ENCODE results near the gene DES. TPM values are rescaled to one million over a fixed set of nuclear protein-coding genes. Genes with fewer than 3 reads are reported as not detected.

The DES gene
- total and polyA plus RNA-seq, 2 of the 13 experiments (the other 11 are each of a cell fraction or from before 2014, with no cell fraction given), result not detected

- TF ChIP-seq REPIN1 (CRISPR knock-in tag; IDR thresholded peaks at IDR 0.05; ENCODE audit: borderline replicate concordance, low read depth) (no peak), REL (CRISPR knock-in tag; conservative IDR thresholded peaks at IDR 0.05) (no peak), ZNF546 (CRISPR knock-in tag; conservative IDR thresholded peaks at IDR 0.05) (no peak), SALL1 (CRISPR knock-in tag; IDR thresholded peaks at IDR 0.05) (no peak), ZNF574 (CRISPR knock-in tag; IDR thresholded peaks at IDR 0.05) (no peak), EZH2 (conservative IDR thresholded peaks at IDR 0.05; ENCODE audit: low read depth, low read length) (no peak), ZNF205 (CRISPR knock-in tag; IDR thresholded peaks at IDR 0.05) (no peak), ZNF282 (IDR thresholded peaks at IDR 0.05; ENCODE audit: partially characterized antibody) (no peak)
Observed at GRCh38 chr2:219453671-219454590, 35.8 kb downstream of the DES start (continued).

- POLR2A ChIA-PET, result no interaction called here
- no peak for FAIRE-seq
- ATAC-seq, result no peak
- Histone ChIP-seq H3K9ac (ENCODE audit: insufficient read depth, low read depth, low read length) (no peak overlapping the region), H3K27ac (ENCODE audit: extremely low read length, insufficient read depth, low read length) (no peak overlapping the region), H3K9me3 (ENCODE audit: low read length) (no peaks in the 10 kb centered on the region), H3K36me3 (replicated peaks in 1 of 2; ENCODE audit: control insufficient read depth in 1 of 2, insufficient read depth in 2 of 2, low read length in 2 of 2) (no peaks in the 10 kb centered on the region), H3K4me1 (ENCODE audit: insufficient read depth, low read length) (peaks cover 10% of the 10 kb centered on the region; the same call in 1 of the 2 replicates), H3K4me2 (ENCODE audit: low read depth, low read length) (no peak overlapping the region), H3K79me2 (ENCODE audit: insufficient read depth, low read length) (no peaks in the 10 kb centered on the region), H4K20me1 (ENCODE audit: insufficient read depth, low read length) (no peaks in the 10 kb centered on the region; the same call in 1 of the 2 replicates), H3K4me3 (replicated peaks in 1 of 3; ENCODE audit: insufficient read depth in 1 of 3, low read depth in 2 of 3, low read length in 3 of 3) (no peak overlapping the region), H3K27me3 (ENCODE audit: control insufficient read depth in 1 of 2, insufficient read depth in 2 of 2, low read length in 2 of 2) (peaks cover 16 to 85% of the 10 kb centered on the region in 2 experiments), H2AFZ (ENCODE audit: low read length) (no peak overlapping the region)
- no TSS peak for BruUV-seq (replicated peaks)
- intact Hi-C loops (cut with micrococcal nuclease; ENCODE audit: unreplicated experiment) (no loop called here), in situ Hi-C loops (cut with HindIII; ENCODE audit: extremely low pct_ligation_motif_present, low pct_unique_long_range_greater_than_20kb) (no loop called here)
- DNase-seq (ENCODE audit: low spot score), result no peak
- 28% methylated on average over 6 of the region's 6 CpGs for WGBS (ENCODE audit: low lambda C conversion rate)
- CTCF ChIA-PET (ENCODE audit: low intra/inter-chr PET ratio, low total read pairs), result no interaction called here
- TF ChIP-seq ATF1 (CRISPR knock-in tag; IDR thresholded peaks at IDR 0.05), result no peak
- TF ChIP-seq GTF3A (CRISPR knock-in tag; conservative IDR thresholded peaks at IDR 0.05), result no peak
- no peak for TF ChIP-seq RBM22 (optimal IDR thresholded peaks at IDR 0.05; ENCODE audit: low read length)
- no peak for TF ChIP-seq ZNF784 (CRISPR knock-in tag; IDR thresholded peaks at IDR 0.05; ENCODE audit: borderline replicate concordance)
- TF ChIP-seq ZNF670 (CRISPR knock-in tag; IDR thresholded peaks at IDR 0.05; ENCODE audit: borderline replicate concordance), result no peak
- no peak for TF ChIP-seq ZNF468 (CRISPR knock-in tag; IDR thresholded peaks at IDR 0.05)
- no peak for TF ChIP-seq EEA1 (CRISPR knock-in tag; IDR thresholded peaks at IDR 0.05; ENCODE audit: borderline replicate concordance)
- no peak for TF ChIP-seq ZMAT5 (CRISPR knock-in tag; IDR thresholded peaks at IDR 0.05; ENCODE audit: borderline replicate concordance, low read depth)
- no peak for TF ChIP-seq ZNF207 (IDR thresholded peaks at IDR 0.05; ENCODE audit: borderline replicate concordance)
- no peak for TF ChIP-seq NKX3-1 (CRISPR knock-in tag; IDR thresholded peaks at IDR 0.05)
Observed at GRCh38 chr2:219455581-219455980, 37.4 kb downstream of the DES start.

All from HepG2 (cell line).